ENCODE measurements around the gene MRPL19. TPM values are rescaled to one million over a fixed set of nuclear protein-coding genes. Genes with fewer than 3 reads are reported as not detected.
A peak's percentile ranks its signal among the peaks of the same experiment; 100 is the strongest.

MRPL19 gene
- total RNA-seq, 1 experiment from 2014 or later: 73.0 TPM

DNA sequence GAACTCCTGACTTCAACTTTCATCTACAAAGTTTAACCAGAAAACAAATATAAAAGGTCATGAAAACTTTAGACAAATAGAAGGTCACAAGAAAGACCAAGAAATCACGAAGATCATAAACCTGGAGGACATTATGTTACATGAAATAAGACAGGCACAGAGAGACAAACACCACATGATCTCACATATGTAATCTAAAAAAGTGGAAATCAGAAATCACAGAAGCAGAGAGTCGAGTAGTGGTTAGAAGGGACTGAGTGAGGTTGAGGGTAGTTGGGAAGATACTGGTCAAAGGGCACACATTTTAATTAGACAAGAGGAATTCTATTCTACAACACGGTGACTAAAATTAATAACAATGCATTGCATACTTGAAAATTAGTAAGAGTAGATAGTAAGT is 62.7 kb downstream of the MRPL19 start:
- no peak overlapping the region for H2AK5ac ChIP-seq (ENCODE audit: insufficient read length, low read length)
- peaks cover 0 to 2% of the 10 kb centered on the region in 2 experiments; a peak in 2 of 5 replicates for H3K9me3 Mint-ChIP-seq
- H2BK120ac ChIP-seq (ENCODE audit: low read depth, low read length, poor library complexity, severe bottlenecking): no peak overlapping the region
- peak overlapping the region; percentile 84 for H3K4me2 ChIP-seq (ENCODE audit: insufficient read depth, insufficient read length, low read length)
- H3K27ac ChIP-seq (ENCODE audit: insufficient read length, low read depth, low read length): no peak overlapping the region
- peak overlapping the region; percentile 44 for H3K9ac ChIP-seq (ENCODE audit: extremely low read depth, insufficient read length, low read length)
- H2AFZ ChIP-seq (ENCODE audit: low read length): no peak overlapping the region
- H4K8ac ChIP-seq (replicated peaks; ENCODE audit: insufficient read length, low read depth, low read length): no peak overlapping the region
- H3K18ac ChIP-seq (ENCODE audit: insufficient read length, low read depth, low read length): no peak overlapping the region
- no peaks in the 10 kb centered on the region; the same call in 1 of the 2 replicates for H3K27me3 Mint-ChIP-seq (ENCODE audit: low read depth)
- peaks cover 3% of the 10 kb centered on the region for H3K23me2 ChIP-seq (ENCODE audit: insufficient read length, low read depth, low read length, poor library complexity, severe bottlenecking)
- H3K36me3 Mint-ChIP-seq (ENCODE audit: insufficient read depth in 1 of 3, low read depth in 3 of 3): peaks cover 5 to 24% (median 24%) of the 10 kb centered on the region in 3 experiments
- TF ChIP-seq, protein P1, sequence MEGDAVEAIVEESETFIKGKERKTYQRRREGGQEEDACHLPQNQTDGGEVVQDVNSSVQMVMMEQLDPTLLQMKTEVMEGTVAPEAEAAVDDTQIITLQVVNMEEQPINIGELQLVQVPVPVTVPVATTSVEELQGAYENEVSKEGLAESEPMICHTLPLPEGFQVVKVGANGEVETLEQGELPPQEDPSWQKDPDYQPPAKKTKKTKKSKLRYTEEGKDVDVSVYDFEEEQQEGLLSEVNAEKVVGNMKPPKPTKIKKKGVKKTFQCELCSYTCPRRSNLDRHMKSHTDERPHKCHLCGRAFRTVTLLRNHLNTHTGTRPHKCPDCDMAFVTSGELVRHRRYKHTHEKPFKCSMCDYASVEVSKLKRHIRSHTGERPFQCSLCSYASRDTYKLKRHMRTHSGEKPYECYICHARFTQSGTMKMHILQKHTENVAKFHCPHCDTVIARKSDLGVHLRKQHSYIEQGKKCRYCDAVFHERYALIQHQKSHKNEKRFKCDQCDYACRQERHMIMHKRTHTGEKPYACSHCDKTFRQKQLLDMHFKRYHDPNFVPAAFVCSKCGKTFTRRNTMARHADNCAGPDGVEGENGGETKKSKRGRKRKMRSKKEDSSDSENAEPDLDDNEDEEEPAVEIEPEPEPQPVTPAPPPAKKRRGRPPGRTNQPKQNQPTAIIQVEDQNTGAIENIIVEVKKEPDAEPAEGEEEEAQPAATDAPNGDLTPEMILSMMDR (conservative IDR thresholded peaks at IDR 0.05): no peak
- no peak overlapping the region for H3K14ac ChIP-seq (ENCODE audit: insufficient read depth, low read length)
- no CpG with 5 or more reads among the region's 3 CpGs for WGBS (ENCODE audit: extremely low coverage, insufficient read length, low lambda C conversion rate)
- H2BK20ac ChIP-seq (ENCODE audit: low read depth, low read length, poor library complexity, severe bottlenecking): no peak overlapping the region
- H3K4ac ChIP-seq (ENCODE audit: low read depth, low read length): no peak overlapping the region
- H4K91ac ChIP-seq (ENCODE audit: insufficient read length, low read depth, low read length): no peak overlapping the region
- H3K79me1 ChIP-seq (ENCODE audit: insufficient read depth, low read depth, low read length, poor library complexity, severe bottlenecking): no peaks in the 10 kb centered on the region
- H3K27ac Mint-ChIP-seq: no peak overlapping the region
- no peak overlapping the region for H3K23ac ChIP-seq (ENCODE audit: insufficient read length, low read depth, low read length)
- no peaks in the 10 kb centered on the region for H3K27me3 ChIP-seq (ENCODE audit: insufficient read depth, low read length)
- H2BK15ac ChIP-seq (ENCODE audit: low read depth, low read length): no peak overlapping the region
- H3K4me1 ChIP-seq (ENCODE audit: insufficient read depth, low read length): no peaks in the 10 kb centered on the region
- H3K56ac ChIP-seq (ENCODE audit: insufficient read length, low read depth, low read length): no peak overlapping the region
- no peak overlapping the region for H4K5ac ChIP-seq (ENCODE audit: insufficient read length, low read depth, low read length)
- peaks cover 13 to 18% of the 10 kb centered on the region in 2 experiments for H3K4me1 Mint-ChIP-seq
- no peak overlapping the region for H3T11ph ChIP-seq (ENCODE audit: low read length)
- no peaks in the 10 kb centered on the region; the same call in 1 of the 2 replicates for H3K79me2 ChIP-seq (ENCODE audit: insufficient read depth, low read length)
- no peaks in the 10 kb centered on the region for H3K9me3 ChIP-seq (ENCODE audit: control insufficient read depth, low read depth, low read length)
- no peaks in the 10 kb centered on the region for H4K20me1 ChIP-seq (ENCODE audit: control insufficient read depth, insufficient read depth, insufficient read length)
- H2BK5ac ChIP-seq (ENCODE audit: insufficient read length, low read length): no peak overlapping the region
- H2BK12ac ChIP-seq (ENCODE audit: insufficient read length, low read depth, low read length): no peak overlapping the region
- DNase-seq: no peak
- H3K4me3 Mint-ChIP-seq: peak overlapping the region; percentile 73
